K562 (cell line): ENCODE data around the gene BORCS8. TPM values are rescaled to one million over a fixed set of nuclear protein-coding genes. Genes with fewer than 3 reads are reported as not detected.

Experiments
- CBX1 ChIP-seq: sonication (generic); IDR thresholded peaks from 2 replicates; pipeline ENCODE4 v1.6.1; 2016; ENCODE audit warnings: antibody characterized with exemption, low read depth, mild to moderate bottlenecking
- GABPB1 ChIP-seq: sonication (generic); formaldehyde crosslinking; IDR thresholded peaks from 2 replicates; pipeline ENCODE4 v1.8.0; 2022; ENCODE audit warnings: mild to moderate bottlenecking, missing genetic modification reagents
- GATAD2A ChIP-seq: fragments of 450-650 bp; IDR thresholded peaks from 2 replicates; pipeline ENCODE4 v1.6.1; 2017
- L3MBTL2 ChIP-seq: fragments of 450-650 bp; IDR thresholded peaks from 2 replicates; pipeline ENCODE4 v1.6.1; 2016; ENCODE audit warnings: mild to moderate bottlenecking, moderate library complexity
- MLLT1 ChIP-seq, 2 experiments: fragments of 450-650 bp; IDR thresholded peaks; 2 replicates each; pipeline ENCODE4 v1.6.1; 2016
- POLR2A ChIP-seq: fragments of 450-650 bp; conservative IDR thresholded peaks from 2 replicates; pipeline ENCODE4 v1.6.1; 2016
- POLR2AphosphoS5 ChIP-seq: IDR thresholded peaks from 2 replicates; pipeline ENCODE4 v1.6.1; 2011; ENCODE audit warnings: mild to moderate bottlenecking, low read depth, low read length, moderate library complexity; ENCODE audit not compliant: control insufficient read depth, insufficient read depth
- PTBP1 ChIP-seq: fragments of 200-400 bp; formaldehyde crosslinking; IDR thresholded peaks from 2 replicates; pipeline ENCODE4 v1.6.1; 2017; ENCODE audit warnings: low read depth, low read length
- RBM17 ChIP-seq: fragments of 200-400 bp; formaldehyde crosslinking; IDR thresholded peaks from 2 replicates; pipeline ENCODE4 v1.6.1; 2017; ENCODE audit warnings: low read depth, mild to moderate bottlenecking, low read length, borderline replicate concordance
- RBM25 ChIP-seq: fragments of 200-400 bp; formaldehyde crosslinking; IDR thresholded peaks from 2 replicates; pipeline ENCODE4 v1.6.1; 2018; ENCODE audit warnings: low read length, low read depth, moderate library complexity; ENCODE audit not compliant: severe bottlenecking
- THRA ChIP-seq: fragments of 450-650 bp; IDR thresholded peaks from 2 replicates; pipeline ENCODE4 v1.6.1; 2017; ENCODE audit warnings: mild to moderate bottlenecking, moderate library complexity
- ZBED1 ChIP-seq: IDR thresholded peaks from 2 replicates; pipeline ENCODE4 v1.6.1; 2014
- ZFX ChIP-seq: sonication (generic); formaldehyde crosslinking; IDR thresholded peaks from 2 replicates; pipeline ENCODE4 v1.8.0; 2022; ENCODE audit warnings: mild to moderate bottlenecking, missing genetic modification reagents, moderate library complexity
- ZNF143 ChIP-seq: sonication (generic); formaldehyde crosslinking; IDR thresholded peaks from 2 replicates; pipeline ENCODE4 v1.9.0; 2022; ENCODE audit warnings: mild to moderate bottlenecking, missing genetic modification reagents
- ZNF282 ChIP-seq: sonication (generic); formaldehyde crosslinking; IDR thresholded peaks from 2 replicates; pipeline ENCODE4 v1.8.1; 2023; ENCODE audit warnings: missing genetic modification reagents
- ZNF511 ChIP-seq: sonication (generic); formaldehyde crosslinking; IDR thresholded peaks from 2 replicates; pipeline ENCODE4 v1.8.0; 2022; ENCODE audit warnings: mild to moderate bottlenecking, missing genetic modification reagents
- ZSCAN29 ChIP-seq: fragments of 450-650 bp; IDR thresholded peaks from 2 replicates; pipeline ENCODE4 v1.6.1; 2017
- ZSCAN32 ChIP-seq: fragments of 450-650 bp; formaldehyde crosslinking; IDR thresholded peaks from 2 replicates; pipeline ENCODE4 v1.4.0; 2020; ENCODE audit warnings: mild to moderate bottlenecking, moderate library complexity
- polyA plus RNA-seq, 8 experiments: library from polyadenylated mRNA; depleted of rRNA in 4 of 8; stranded (reverse) in 5 of 8; unstranded in 3 of 8; fragments of >200 nt; fragmentation: Nextera tagmentation in 2 of 8; fragmentation: Illumina TruSeq in 1 of 8; extraction: Ambion mirVana in 2 of 8; extraction: Trizol in 1 of 8; gene quantifications; 2 replicates each; pipeline versions ENCODE4 v1.2.1 to v1.2.3, GENCODE V29; 2011 to 2014; ENCODE audit warnings: inconsistent platforms in 1 of 8, missing spikeins in 1 of 8
- total RNA-seq, 7 experiments: library from RNA; depleted of rRNA in 6 of 7; stranded (reverse); fragments of >200 nt in 6 of 7; fragmentation: Illumina TruSeq in 2 of 7; extraction: Trizol in 2 of 7; gene quantifications; 2 replicates each; pipeline versions ENCODE4 v1.2.1 to v1.2.3, GENCODE V29; 2011 to 2021; ENCODE audit warnings: low replicate concordance in 1 of 7
- TF ChIP-seq, protein P1 (sequence below): IDR thresholded peaks from 3 replicates; pipeline ENCODE4 v1.6.1; 2011; ENCODE audit warnings: borderline replicate concordance, mild to moderate bottlenecking; ENCODE audit not compliant: insufficient read length, insufficient read depth
- TF ChIP-seq, protein P2 (sequence below): sonication (generic); formaldehyde crosslinking; IDR thresholded peaks from 2 replicates; pipeline ENCODE4 v1.8.0; 2022; ENCODE audit warnings: mild to moderate bottlenecking, missing genetic modification reagents, borderline replicate concordance
- TF ChIP-seq, protein P3 (sequence below): fragments of 450-650 bp; IDR thresholded peaks from 2 replicates; pipeline ENCODE4 v1.6.1; 2014; ENCODE audit warnings: low read depth, mild to moderate bottlenecking, moderate library complexity, borderline replicate concordance

Gene BORCS8
- total and polyA plus RNA-seq, 9 of the 15 experiments (the other 6 are each of a cell fraction or from before 2014, with no cell fraction given) = 4.6 to 33.6 (median 16.3) TPM

DNA sequence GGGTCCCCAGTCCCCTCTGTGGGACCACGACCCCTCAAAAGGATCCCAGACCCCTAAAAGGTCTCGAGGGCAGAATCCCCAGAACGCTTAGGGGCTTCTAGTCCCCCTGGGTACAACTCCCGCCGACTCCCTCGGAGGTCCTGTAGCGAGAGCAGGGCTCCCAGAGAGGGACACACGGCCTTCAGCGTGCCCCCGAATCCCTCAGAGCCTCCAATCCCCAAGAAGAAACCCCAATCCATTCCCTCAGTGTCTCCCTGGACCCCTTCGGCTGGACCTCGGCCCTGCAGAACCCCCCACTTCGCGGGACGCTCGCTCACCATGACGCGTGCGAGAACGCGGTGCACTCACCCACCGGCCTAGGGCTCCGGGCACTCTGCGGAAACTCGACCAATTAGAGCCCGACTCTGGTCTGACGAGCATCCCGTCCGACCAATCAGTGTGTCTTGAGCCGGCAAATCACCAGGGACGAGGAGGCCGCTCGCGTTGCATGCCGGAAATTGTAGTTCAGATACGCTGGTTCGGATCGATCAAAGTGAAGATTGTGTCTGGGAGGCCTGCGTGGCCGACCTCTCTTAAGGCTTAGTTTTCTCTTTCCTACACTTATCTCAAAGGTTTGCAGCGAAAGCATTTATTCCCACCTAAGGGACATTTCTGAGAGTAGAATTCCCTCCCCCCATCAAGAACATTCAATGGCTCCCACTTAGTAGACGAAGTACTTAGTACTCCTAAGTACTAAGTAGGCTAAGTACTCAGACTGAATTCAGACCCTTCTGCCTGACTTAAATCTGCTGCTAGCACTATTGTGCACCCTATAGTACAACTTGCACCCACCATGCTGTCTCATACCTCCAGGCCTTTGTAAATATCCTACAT is 53.6 kb downstream of the BORCS8 start, which contains the start of gene TMEM161A (continued):
- peak; percentile 96 for TF ChIP-seq RBM25
- TF ChIP-seq, protein P1, sequence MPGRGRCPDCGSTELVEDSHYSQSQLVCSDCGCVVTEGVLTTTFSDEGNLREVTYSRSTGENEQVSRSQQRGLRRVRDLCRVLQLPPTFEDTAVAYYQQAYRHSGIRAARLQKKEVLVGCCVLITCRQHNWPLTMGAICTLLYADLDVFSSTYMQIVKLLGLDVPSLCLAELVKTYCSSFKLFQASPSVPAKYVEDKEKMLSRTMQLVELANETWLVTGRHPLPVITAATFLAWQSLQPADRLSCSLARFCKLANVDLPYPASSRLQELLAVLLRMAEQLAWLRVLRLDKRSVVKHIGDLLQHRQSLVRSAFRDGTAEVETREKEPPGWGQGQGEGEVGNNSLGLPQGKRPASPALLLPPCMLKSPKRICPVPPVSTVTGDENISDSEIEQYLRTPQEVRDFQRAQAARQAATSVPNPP = no peak
- TF ChIP-seq ZSCAN29 = no peak
- peak; percentile 77 for TF ChIP-seq POLR2AphosphoS5
- TF ChIP-seq ZFX = peak; percentile 83
- TF ChIP-seq, protein P2, sequence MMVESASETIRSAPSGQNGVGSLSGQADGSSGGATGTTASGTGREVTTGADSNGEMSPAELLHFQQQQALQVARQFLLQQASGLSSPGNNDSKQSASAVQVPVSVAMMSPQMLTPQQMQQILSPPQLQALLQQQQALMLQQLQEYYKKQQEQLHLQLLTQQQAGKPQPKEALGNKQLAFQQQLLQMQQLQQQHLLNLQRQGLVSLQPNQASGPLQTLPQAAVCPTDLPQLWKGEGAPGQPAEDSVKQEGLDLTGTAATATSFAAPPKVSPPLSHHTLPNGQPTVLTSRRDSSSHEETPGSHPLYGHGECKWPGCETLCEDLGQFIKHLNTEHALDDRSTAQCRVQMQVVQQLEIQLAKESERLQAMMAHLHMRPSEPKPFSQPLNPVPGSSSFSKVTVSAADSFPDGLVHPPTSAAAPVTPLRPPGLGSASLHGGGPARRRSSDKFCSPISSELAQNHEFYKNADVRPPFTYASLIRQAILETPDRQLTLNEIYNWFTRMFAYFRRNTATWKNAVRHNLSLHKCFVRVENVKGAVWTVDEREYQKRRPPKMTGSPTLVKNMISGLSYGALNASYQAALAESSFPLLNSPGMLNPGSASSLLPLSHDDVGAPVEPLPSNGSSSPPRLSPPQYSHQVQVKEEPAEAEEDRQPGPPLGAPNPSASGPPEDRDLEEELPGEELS = no peak
- no peak for TF ChIP-seq PTBP1
- no peak for TF ChIP-seq ZNF282 (CRISPR knock-in tag)
- peak; percentile 94 for TF ChIP-seq ZNF143
- TF ChIP-seq THRA = no peak
- peak; percentile 94 for TF ChIP-seq POLR2A
- peak; percentile 97 for TF ChIP-seq L3MBTL2
- TF ChIP-seq CBX1 = no peak
- no peak for TF ChIP-seq ZSCAN32
- peak; percentile 81 for TF ChIP-seq ZNF511 (CRISPR knock-in tag)
- no peak for TF ChIP-seq RBM17
- no peak for TF ChIP-seq ZBED1
- TF ChIP-seq, protein P3, sequence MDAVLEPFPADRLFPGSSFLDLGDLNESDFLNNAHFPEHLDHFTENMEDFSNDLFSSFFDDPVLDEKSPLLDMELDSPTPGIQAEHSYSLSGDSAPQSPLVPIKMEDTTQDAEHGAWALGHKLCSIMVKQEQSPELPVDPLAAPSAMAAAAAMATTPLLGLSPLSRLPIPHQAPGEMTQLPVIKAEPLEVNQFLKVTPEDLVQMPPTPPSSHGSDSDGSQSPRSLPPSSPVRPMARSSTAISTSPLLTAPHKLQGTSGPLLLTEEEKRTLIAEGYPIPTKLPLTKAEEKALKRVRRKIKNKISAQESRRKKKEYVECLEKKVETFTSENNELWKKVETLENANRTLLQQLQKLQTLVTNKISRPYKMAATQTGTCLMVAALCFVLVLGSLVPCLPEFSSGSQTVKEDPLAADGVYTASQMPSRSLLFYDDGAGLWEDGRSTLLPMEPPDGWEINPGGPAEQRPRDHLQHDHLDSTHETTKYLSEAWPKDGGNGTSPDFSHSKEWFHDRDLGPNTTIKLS = peak; percentile 82
- no peak for TF ChIP-seq GATAD2A
- TF ChIP-seq MLLT1 (IDR thresholded peaks at IDR 0.05) = peak in 1 of 2 experiments; percentile 77; a peak in 1 of 4 replicates
- TF ChIP-seq GABPB1 (CRISPR knock-in tag) = peak; percentile 78
